ENCODE results near the gene SUCLG2. TPM values are rescaled to one million over a fixed set of nuclear protein-coding genes. Genes with fewer than 3 reads are reported as not detected.

SUCLG2 gene
- total RNA-seq, 1 donor from 2014 or later: 63.6 TPM

- H3K27ac ChIP-seq: no peak overlapping the region
- no peaks in the 10 kb centered on the region for H3F3A ChIP-seq (ENCODE audit: low read depth)
- H3K79me2 ChIP-seq (ENCODE audit: low read depth): no peaks in the 10 kb centered on the region
- Mint-ChIP-seq H3K27ac (no peak overlapping the region), H3K27me3 (ENCODE audit: insufficient read depth, low read depth) (no peaks in the 10 kb centered on the region), H3K4me1 (peaks cover 5% of the 10 kb centered on the region), H3K36me3 (peaks cover 6% of the 10 kb centered on the region), H3K9me3 (peaks cover 5% of the 10 kb centered on the region), H3K4me3 (no peak overlapping the region)
- H3K4me3 ChIP-seq: no peak overlapping the region
- H2AFZ ChIP-seq (replicated peaks): no peak overlapping the region
- no peak overlapping the region for H3K4me2 ChIP-seq
- no peaks in the 10 kb centered on the region for H3K4me1 ChIP-seq
- no peaks in the 10 kb centered on the region for H3K36me3 ChIP-seq
- DNase-seq (ENCODE audit: low spot score): no peak
- no peak for TF ChIP-seq EZH2phosphoT487 (IDR thresholded peaks at IDR 0.05)
- no peak for TF ChIP-seq CTCF (IDR thresholded peaks at IDR 0.05)
- TF ChIP-seq EZH2 (IDR thresholded peaks at IDR 0.05): no peak
- H4K20me1 ChIP-seq (ENCODE audit: low read depth): no peaks in the 10 kb centered on the region
- no peaks in the 10 kb centered on the region for H3K9me3 ChIP-seq (ENCODE audit: low read depth)
- H3K9ac ChIP-seq: no peak overlapping the region
- no peaks in the 10 kb centered on the region for H3K27me3 ChIP-seq
These were observed 265.7 kb downstream of the SUCLG2 start for GRCh38 chr3:67388738-67389137.

GRCh38 chr3:67386451-67386850 is 268.0 kb downstream of the SUCLG2 start:
- Histone ChIP-seq H3K36me3 (no peaks in the 10 kb centered on the region), H3K4me1 (no peaks in the 10 kb centered on the region), H3K79me2 (ENCODE audit: low read depth) (no peaks in the 10 kb centered on the region), H3K4me2 (no peak overlapping the region), H2AFZ (replicated peaks) (no peak overlapping the region), H4K20me1 (ENCODE audit: low read depth) (no peaks in the 10 kb centered on the region), H3K27me3 (no peaks in the 10 kb centered on the region), H3K27ac (no peak overlapping the region), H3K4me3 (no peak overlapping the region), H3K9ac (no peak overlapping the region), H3F3A (ENCODE audit: low read depth) (no peaks in the 10 kb centered on the region), H3K9me3 (ENCODE audit: low read depth) (no peaks in the 10 kb centered on the region)
- no peak overlapping the region for H3K4me3 Mint-ChIP-seq
- H3K27ac Mint-ChIP-seq: no peak overlapping the region
- H3K4me1 Mint-ChIP-seq: peaks cover 12% of the 10 kb centered on the region
- TF ChIP-seq CTCF (IDR thresholded peaks at IDR 0.05) (no peak), EZH2 (IDR thresholded peaks at IDR 0.05) (no peak), EZH2phosphoT487 (IDR thresholded peaks at IDR 0.05) (no peak)
- H3K36me3 Mint-ChIP-seq: peaks cover 2% of the 10 kb centered on the region
- H3K9me3 Mint-ChIP-seq: no peaks in the 10 kb centered on the region
- no peaks in the 10 kb centered on the region for H3K27me3 Mint-ChIP-seq (ENCODE audit: insufficient read depth, low read depth)
- no peak for DNase-seq (ENCODE audit: low spot score)

DNA sequence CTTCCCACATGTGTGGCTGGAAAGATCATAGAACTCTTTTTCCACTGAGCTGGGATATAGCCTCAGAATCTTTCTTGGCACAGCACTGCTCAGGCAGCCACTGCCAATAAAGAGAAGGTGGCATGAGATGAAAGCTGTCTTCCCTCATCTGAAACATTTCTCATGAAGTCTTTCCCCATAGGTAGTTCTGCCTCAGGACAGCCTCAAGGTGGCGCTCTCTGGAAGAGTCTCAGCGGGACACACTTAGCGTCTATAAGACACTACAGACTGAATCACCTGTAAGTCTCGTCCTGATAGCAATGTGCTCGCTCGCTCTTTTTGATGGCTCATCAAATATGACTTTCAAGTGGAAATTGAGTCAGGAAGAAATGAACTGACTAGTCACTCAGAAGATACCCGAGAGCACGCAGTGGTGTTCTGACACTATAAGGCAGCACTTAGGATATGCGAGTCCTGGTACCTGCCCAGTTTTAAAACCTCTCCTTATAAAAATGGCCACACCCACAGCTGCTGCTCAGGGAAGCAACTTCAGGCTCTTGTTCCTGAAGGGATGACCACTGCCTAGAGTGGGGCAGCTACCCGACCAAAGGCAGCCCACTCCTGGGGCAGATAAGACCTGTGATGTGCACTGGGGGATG is 269.5 kb downstream of the SUCLG2 start:
- H3K9ac ChIP-seq: no peak overlapping the region
- no peak for TF ChIP-seq EZH2 (IDR thresholded peaks at IDR 0.05)
- TF ChIP-seq CTCF (IDR thresholded peaks at IDR 0.05): peak; percentile 80
- Mint-ChIP-seq H3K27me3 (ENCODE audit: insufficient read depth, low read depth) (no peaks in the 10 kb centered on the region), H3K27ac (no peak overlapping the region), H3K36me3 (peaks cover 2% of the 10 kb centered on the region), H3K4me3 (no peak overlapping the region), H3K4me1 (peaks cover 12% of the 10 kb centered on the region), H3K9me3 (no peaks in the 10 kb centered on the region)
- no peaks in the 10 kb centered on the region for H3K27me3 ChIP-seq
- no peak overlapping the region for H3K4me3 ChIP-seq
- H3K27ac ChIP-seq: no peak overlapping the region
- peak; percentile 70 for DNase-seq (ENCODE audit: low spot score)
- H3K36me3 ChIP-seq: no peaks in the 10 kb centered on the region
- no peaks in the 10 kb centered on the region for H3K4me1 ChIP-seq
- H3K4me2 ChIP-seq: no peak overlapping the region
- no peaks in the 10 kb centered on the region for H3K79me2 ChIP-seq (ENCODE audit: low read depth)
- H3F3A ChIP-seq (ENCODE audit: low read depth): no peaks in the 10 kb centered on the region
- H2AFZ ChIP-seq (replicated peaks): no peak overlapping the region
- H4K20me1 ChIP-seq (ENCODE audit: low read depth): no peaks in the 10 kb centered on the region
- no peaks in the 10 kb centered on the region for H3K9me3 ChIP-seq (ENCODE audit: low read depth)
